ENCODE measurements around the gene KRTAP10-12.

KRTAP10-12 gene

GRCh38 chr21:44734026-44734745 lies 37.2 kb downstream of the KRTAP10-12 start:
- DNase-seq (ENCODE audit: low spot score) = no peak

- no peak for DNase-seq (ENCODE audit: low spot score)
Measured at GRCh38 chr21:44734841-44735240, 37.9 kb downstream of the KRTAP10-12 start.

GRCh38 chr21:44735821-44736220 lies 38.8 kb downstream of the KRTAP10-12 start:
- no peak for DNase-seq (ENCODE audit: low spot score)

GRCh38 chr21:44736291-44737004 lies 39.5 kb downstream of the KRTAP10-12 start:
- DNase-seq (ENCODE audit: low spot score) = no peak

GRCh38 chr21:44737706-44738354 lies 40.9 kb downstream of the KRTAP10-12 start:
- no peak for DNase-seq (ENCODE audit: low spot score)

- no peak for DNase-seq (ENCODE audit: low spot score)
Measured at GRCh38 chr21:44738621-44739020, 41.6 kb downstream of the KRTAP10-12 start.

GRCh38 chr21:44739316-44739715 lies 42.3 kb downstream of the KRTAP10-12 start:
- DNase-seq (ENCODE audit: low spot score) = no peak

- DNase-seq (ENCODE audit: low spot score) = no peak
Measured at GRCh38 chr21:44740742-44741141, 43.8 kb downstream of the KRTAP10-12 start.

- no peak for DNase-seq (ENCODE audit: low spot score)
Measured at GRCh38 chr21:44741921-44742320, 44.9 kb downstream of the KRTAP10-12 start.

- no peak for DNase-seq (ENCODE audit: low spot score)
Measured at GRCh38 chr21:44742418-44743153, 45.6 kb downstream of the KRTAP10-12 start.
